NOMO-1 (cell line): ENCODE measurements around the gene TTC39B.

Source experiments
- DNase-seq, 2 experiments: peaks; one replicate each; lab custom pipeline; 2025; ENCODE audit not compliant: unreplicated experiment in 2 of 2; lab: John Stamatoyannopoulos, UW

Gene TTC39B

DNA sequence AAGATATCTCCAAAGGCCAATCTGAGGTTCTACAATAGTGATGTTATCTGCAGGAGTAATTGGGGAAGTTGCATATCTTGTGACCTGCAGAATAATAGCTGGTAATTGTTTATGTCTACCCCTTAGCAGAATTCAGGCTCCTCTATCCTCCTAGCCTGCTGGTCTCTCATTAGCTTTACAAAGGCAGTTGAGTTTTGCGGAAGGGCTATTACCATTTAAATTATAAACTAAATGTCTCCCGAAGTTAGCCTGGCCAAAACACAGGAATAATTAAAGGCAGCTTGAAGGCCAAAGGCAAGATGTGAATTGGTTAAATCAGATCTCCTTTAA lies 168.7 kb downstream of the TTC39B start:
- DNase-seq, result no peak

DNA sequence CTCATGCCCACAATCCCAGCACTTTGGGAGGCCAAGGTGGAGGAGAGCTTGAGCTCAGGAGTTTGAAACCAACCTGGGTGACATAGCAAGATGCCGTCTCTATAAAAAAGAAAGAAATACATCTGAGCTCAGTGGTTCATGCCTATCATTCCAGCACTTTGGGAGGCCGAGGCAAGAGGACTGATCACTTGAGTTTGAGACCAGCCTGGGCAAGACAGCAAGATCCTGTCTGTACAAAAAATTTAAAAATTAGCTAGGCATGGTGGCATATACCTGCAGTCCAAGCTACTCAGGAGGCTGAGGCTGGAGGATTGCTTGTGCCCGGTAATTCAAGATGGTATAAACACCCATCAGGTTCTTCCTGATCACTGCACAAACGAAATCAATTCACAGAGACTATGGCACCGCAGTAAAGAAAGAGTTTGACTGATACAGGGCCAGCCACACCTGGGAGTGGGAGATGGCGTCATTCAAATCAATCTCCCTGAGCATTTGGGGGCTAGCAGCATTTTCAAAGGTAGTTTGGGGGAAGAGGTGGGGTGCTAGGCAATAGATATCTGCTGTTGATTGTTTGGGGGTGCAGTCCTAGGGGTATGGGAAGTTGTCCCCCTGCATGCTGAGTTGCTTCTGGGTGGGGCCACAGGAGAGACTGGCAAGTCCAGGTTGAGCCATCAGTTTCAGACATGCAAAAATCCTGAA lies 169.2 kb downstream of the TTC39B start:
- DNase-seq, result no peak

DNA sequence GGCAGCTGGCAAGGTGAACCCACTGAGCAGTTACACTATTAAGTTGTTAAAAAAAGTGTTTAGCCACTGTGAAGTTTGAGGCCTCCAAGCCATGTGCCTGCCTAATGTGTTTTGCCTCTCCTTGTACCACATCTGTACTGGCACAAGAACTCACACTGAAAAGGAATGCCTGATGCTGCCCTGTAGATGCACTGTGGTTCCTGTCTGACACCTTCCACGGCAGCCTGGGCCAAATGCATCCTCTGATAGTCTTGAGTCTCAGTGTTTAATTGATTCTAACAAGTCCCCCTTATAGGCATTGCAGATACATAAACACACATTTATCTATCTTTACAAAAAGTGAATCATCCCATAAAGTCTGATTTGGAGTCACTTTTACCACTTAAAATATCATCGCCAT lies 169.9 kb downstream of the TTC39B start:
- DNase-seq, result no peak

DNA sequence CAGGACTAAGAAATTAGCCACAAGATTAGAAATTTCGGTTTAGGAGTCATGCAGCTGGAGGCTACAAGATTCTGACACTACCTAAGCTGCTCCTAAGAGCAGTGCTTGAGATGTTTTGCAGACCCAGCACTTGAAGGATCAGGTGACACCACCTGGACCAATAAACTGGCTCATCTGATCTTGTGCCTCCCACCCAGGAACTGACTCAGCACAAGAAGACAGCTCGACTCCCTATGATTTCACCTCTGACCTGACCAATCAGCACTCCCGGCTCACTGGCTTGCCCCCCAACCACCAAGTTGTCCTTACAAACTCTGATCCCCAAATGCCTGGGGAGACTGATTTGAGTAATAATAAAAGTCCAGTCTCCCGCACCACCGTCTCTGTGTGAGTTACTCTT lies 170.4 kb downstream of the TTC39B start:
- DNase-seq, result no peak

DNA sequence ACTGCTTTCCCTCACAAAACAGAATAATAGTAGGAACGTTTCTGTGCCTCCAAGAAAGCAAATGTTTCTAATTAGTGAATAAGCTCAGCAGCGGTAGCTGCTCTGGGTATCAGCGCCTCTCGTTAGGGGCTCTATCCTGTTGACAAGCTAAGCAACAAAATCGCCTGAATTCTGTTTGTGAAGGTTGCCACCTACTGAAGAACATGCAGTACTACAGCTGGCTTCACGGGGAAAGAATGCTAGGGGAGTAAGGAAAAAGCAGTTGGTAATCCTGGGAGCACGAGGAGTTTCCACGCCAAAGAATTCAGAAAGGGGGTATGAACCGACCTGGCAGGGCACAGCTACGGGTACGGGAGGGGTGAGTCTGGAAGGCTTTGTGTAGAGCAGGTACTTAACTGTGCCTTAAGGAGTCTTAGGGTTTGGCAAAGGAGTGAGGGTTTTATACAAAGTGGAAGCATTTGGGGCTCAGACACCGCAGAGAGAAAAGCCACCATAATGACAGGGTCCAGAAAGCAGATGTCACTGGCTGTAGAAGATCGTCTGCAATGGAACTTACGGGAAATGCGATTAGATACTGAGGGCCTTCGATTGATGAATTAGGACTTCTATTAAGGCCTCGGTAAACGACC lies 171.7 kb downstream of the TTC39B start:
- DNase-seq, result no peak

DNA sequence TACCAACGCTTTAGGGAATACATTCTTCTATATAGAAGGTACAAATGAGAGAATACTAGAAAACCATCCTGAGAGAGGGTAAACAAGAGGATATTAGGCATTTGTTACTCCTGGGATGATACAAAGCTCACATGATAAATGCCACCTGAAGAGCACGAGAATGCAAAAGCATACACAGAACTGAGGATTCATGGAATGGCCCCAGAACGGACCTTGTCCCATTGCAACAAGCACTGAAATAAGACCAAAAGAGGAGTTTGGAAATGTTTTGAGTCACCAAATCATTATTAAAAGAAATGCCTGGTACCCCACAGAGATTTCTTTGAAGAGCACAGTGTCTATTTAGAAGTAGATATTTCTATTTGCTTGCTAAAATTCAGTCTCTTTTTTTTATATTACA lies 173.5 kb downstream of the TTC39B start:
- no peak for DNase-seq

DNA sequence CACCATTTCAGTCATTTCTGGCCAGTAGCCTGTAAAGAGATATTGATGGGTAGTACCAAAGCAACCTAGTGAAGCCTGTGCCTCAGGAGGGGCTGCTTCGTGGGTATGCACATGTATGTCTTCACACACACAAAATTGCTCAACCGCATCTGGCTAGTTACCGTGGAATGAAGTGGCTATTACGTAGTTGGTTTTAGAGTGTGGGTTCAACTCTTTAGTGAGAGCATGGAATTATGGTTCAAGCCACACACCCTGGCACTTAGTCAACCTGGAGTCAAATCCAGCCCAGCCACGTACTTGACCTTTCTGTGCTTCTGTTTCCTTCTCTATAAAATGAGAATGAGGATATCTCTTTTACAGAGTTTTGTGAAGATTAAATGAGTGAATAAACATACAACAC lies 174.9 kb downstream of the TTC39B start:
- DNase-seq, result no peak

DNA sequence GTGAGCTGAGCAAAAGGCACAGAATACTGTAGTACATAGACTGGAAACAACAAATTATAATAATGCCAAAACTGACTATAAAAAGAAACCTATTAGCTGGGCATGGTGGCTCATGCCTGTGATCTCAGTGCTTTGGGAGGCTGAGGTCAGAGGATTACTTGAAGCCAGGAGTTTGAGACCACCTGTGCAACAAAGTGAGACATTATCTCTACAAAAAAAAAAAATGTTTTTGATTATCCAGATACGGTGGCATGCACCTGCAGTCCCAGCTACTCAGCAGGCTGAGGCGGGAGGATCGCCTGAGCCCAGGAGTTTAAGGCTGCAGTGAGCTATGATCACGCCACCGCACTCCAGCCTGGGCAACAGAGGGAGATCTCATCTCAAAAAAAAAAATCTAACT lies 175.9 kb downstream of the TTC39B start:
- no peak for DNase-seq

DNA sequence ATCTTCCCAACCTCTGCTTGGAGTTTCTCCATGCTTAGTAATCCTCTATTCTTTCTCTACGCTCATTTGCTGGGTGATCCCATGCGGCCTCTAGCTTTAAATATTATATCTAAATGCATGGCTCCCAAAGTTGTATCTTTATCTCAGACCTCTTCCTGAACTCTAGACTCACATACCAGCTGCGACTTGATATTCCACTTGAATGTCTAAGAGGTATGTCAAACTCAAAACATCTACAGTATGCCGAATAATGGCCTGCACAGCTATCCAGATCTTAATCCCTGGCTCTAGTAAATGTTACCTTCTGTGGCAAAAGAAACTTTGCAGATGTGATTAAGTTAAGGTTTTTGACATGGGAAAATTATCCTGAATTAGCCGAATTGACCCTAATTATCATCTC lies 179.2 kb downstream of the TTC39B start:
- DNase-seq, result no peak

DNA sequence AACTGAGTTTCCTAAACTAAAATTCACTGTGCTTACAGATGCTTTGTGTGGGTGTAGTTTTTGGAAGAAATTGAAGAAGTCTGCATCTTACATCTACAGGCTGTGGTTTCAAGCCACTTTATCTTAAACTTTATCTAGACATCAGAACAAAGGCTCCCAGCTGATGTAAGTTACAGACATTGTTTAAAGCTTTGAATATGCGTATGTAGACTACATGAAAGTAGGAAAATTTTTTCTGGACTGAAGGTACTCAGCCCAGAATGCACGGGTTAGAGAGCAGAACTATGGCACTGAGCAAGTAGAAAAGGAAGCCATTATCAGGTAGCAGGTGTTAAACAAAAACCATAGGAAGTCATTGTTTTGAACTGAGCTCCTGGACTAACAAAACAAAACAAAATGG lies 185.4 kb downstream of the TTC39B start:
- no peak for DNase-seq

DNA sequence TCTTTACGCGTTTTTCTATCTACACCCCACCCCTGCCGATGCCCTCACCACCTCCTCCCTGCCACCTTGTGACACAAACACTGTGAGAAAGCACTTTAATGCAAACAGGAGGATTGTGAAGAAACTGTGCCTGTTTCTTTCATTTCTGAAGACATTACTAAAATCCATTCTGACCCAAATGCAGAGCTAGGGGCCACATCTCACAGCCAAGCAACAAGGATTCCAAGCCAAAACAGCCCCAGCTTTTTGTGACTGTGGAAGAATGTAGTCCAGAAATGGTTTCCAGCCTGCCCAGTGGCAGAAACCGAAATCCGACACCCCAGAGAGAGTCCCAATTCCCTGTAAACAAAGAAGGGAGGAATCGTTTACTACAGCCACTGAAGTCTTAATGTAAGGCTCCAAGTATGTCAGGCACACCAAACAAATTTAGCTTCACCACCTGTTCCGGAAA lies 190.9 kb downstream of the TTC39B start:
- no peak for DNase-seq

DNA sequence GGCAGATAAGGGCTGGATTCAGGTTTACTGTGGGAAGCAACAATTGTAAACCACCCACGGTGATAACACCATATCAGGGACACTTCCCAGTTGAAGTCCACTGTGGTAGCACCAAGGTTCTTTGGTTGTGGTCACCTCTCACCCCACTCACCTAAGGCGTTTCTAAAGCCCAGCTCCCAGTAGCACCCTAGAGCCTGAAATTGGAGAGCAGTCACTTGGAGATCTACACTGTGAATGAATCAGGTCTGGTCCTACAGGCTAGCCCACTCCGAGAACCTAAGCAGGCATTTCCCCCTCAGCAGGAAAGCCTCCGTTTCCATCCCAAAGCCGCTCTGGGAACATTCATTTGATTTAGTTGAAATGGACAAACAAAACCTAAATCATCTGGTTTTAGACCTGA lies 191.3 kb downstream of the TTC39B start:
- DNase-seq, result no peak

DNA sequence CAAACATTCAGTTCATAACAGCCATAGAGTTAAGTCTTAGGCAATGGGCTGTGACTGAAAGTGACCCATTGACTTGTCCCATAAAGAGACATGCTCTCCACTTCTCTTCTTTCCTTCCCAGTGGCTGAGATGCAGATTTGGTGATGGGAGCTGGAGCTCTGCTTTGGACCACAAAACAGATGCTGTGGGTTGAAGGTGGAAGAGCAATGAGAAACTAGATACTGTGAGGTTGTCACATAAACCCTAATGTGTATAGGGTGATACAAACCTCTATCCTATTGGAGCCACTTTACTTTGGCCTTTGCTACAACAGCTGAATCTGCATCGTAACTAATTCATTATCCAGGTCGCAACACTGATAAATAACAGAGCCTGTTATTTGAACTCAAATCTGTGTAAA lies 192.0 kb downstream of the TTC39B start:
- no peak for DNase-seq
